ENCODE results near the gene ZNF540. TPM values are rescaled to one million over a fixed set of nuclear protein-coding genes. Genes with fewer than 3 reads are reported as not detected.

ZNF540 gene
- total RNA-seq, result under 1 TPM; 0.33 to 0.69 TPM

GRCh38 chr19:37594304-37594981 lies at the start of gene ZNF540, which contains the start of gene ZNF571:
TSS of gene ZNF540 (plus strand) at chr19:37594876. CDS start at chr19:37598448, 3,572 bp downstream.
TSS of gene ZNF571 (minus strand) at chr19:37594792. CDS start at chr19:37586676, 8,116 bp downstream.

DNA sequence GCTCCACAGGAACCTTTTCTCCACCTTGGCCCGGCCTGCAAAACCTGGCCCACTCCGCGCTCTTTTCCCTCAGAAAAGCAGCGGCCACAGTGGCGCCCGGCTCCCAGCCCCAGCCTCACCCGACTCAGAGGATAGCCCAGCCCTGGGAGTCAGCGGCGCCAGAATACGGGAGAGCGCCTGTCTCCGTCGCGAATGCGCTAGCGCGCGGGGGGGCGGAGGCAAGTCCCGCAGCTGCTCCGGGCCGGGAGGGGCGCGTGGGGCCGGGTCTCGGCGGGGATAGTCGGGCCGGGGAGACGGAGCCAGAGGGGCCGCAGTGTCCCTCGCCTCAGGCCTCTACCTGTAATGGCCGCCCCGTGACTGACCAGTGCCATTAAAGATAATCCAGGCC lies 60.6 kb downstream of the ZNF540 start, which contains the start of gene ZFP30:
ZFP30 (minus strand) TSS at position 165 of the 388 bp plus-strand sequence. CDS start 7,643 bp downstream, outside the sequence.

Other genes with a start within 250 kb of the ZNF540 start
- 1 to 10 TPM; 2.8 to 3.0 TPM for gene ZNF527, start 223.8 kb upstream of the ZNF540 start, total RNA-seq
- gene ZNF569, start 127.4 kb upstream of the ZNF540 start, total RNA-seq, result 1 to 10 TPM; 3.1 to 4.0 TPM
- 1 to 10 TPM; 5.7 to 6.9 TPM for gene ZNF570, start 125.5 kb upstream of the ZNF540 start, total RNA-seq
- 1 to 10 TPM in 1 of 2 donors, under 1 TPM in 1; under 0.01 to 1.4 TPM for gene ZNF793, start 87.9 kb upstream of the ZNF540 start, total RNA-seq
- 1 to 10 TPM; 2.3 to 2.4 TPM for gene ZNF571, start 84 bp upstream of the ZNF540 start, total RNA-seq
- 10 to 100 TPM; 12.0 to 13.8 TPM for gene ZFP30, start 60.6 kb downstream of the ZNF540 start, total RNA-seq
- 1 to 10 TPM; 2.8 to 3.3 TPM for gene ZNF607, start 124.9 kb downstream of the ZNF540 start, total RNA-seq
- gene ZNF573, start 184.7 kb downstream of the ZNF540 start, total RNA-seq, result 1 to 10 TPM; 3.3 to 3.8 TPM

All from melanocyte of skin (primary cell).